Brain microvascular endothelial cell (primary cell): ENCODE results near the gene SUGP1.

Experiments
- DNase-seq: peaks from one replicate; pipeline ENCODE4 v3.0.0-alpha.2; 2020
- H3K27ac ChIP-seq: fragments of 250-450 bp; sonication (Bioruptor Pico); 2 replicates; pipeline ENCODE4 v1.5.1; 2020; ENCODE audit warnings: mild to moderate bottlenecking, moderate library complexity
- H3K27me3 ChIP-seq: fragments of 250-450 bp; sonication (Bioruptor Pico); replicated peaks from 2 replicates; pipeline ENCODE4 v1.5.1; 2020; ENCODE audit warnings: mild to moderate bottlenecking
- H3K36me3 ChIP-seq: fragments of 250-450 bp; sonication (Bioruptor Pico); replicated peaks from 2 replicates; pipeline ENCODE4 v1.5.1; 2020; ENCODE audit warnings: mild to moderate bottlenecking
- H3K4me3 ChIP-seq: 2 replicates; pipeline ENCODE4 v1.5.1; 2011; ENCODE audit warnings: low read depth, mild to moderate bottlenecking, control low read depth, low read length, moderate library complexity
- in situ Hi-C: cut with HindIII; loops from 2 replicates; pipeline ENCODE4 v1.10.0; 2017; ENCODE audit warnings: low sequenced_read_pairs, low pct_ligation_motif_present
- TF ChIP-seq, protein P1 (sequence below): IDR thresholded peaks from 2 replicates; pipeline ENCODE4 v1.5.1; 2011; ENCODE audit warnings: low read depth, mild to moderate bottlenecking, moderate library complexity, low read length, control low read depth, inconsistent platforms; ENCODE audit errors: missing control alignments

SUGP1 gene

GRCh38 chr19:19269952-19270694 is 50.2 kb downstream of the SUGP1 start:
- TF ChIP-seq, protein P1, sequence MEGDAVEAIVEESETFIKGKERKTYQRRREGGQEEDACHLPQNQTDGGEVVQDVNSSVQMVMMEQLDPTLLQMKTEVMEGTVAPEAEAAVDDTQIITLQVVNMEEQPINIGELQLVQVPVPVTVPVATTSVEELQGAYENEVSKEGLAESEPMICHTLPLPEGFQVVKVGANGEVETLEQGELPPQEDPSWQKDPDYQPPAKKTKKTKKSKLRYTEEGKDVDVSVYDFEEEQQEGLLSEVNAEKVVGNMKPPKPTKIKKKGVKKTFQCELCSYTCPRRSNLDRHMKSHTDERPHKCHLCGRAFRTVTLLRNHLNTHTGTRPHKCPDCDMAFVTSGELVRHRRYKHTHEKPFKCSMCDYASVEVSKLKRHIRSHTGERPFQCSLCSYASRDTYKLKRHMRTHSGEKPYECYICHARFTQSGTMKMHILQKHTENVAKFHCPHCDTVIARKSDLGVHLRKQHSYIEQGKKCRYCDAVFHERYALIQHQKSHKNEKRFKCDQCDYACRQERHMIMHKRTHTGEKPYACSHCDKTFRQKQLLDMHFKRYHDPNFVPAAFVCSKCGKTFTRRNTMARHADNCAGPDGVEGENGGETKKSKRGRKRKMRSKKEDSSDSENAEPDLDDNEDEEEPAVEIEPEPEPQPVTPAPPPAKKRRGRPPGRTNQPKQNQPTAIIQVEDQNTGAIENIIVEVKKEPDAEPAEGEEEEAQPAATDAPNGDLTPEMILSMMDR: no peak
- DNase-seq: no peak
- in situ Hi-C loops: no loop called here
- H3K36me3 ChIP-seq: no peaks in the 10 kb centered on the region
- H3K27me3 ChIP-seq: no peaks in the 10 kb centered on the region
- no peak overlapping the region for H3K27ac ChIP-seq
- no peak overlapping the region for H3K4me3 ChIP-seq

DNA sequence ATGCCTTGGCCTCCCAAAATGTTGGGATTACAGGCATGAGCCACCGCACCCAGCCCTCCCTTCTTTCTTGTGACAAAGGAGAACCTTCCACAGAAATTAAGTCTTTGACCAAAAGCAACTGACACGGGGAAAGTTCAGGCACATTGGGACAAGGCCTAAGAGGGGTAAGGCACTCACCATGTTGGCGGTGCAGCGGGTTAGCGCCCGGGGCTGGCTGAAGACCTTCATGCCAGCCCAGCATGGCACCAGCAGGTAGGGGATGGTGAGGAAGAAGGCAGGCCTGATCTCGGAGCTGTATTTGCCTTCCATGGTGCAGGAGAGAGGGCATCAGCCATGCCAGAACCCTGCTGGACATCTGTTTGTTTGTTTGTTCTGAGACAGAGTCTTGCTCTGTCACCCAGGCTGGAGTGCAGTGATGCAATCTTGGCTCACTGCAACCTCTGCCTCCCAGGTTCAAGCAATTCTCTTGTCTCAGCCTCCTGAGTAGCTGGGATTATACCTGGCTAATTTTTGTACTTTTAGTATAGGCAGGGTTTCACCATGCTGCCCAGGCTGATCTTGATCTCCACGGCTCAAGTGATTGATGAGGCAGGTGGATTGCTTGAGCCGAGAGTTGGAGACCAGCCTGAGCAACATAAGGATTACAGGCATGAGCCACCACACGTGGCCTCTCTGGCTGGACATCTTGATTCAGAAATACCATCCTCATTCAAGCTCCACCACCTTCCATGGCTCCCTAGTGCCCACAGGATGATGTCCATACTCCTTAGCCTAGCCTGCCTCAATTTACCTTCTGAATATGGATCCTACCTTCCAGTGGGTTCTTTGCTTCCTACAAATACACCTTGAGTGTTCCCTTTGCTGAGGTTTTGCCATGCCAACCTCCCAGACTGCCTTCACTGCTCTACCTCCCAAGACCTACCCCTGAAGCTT is 51.6 kb downstream of the SUGP1 start:
- DNase-seq: no peak
- Histone ChIP-seq H3K36me3 (no peaks in the 10 kb centered on the region), H3K4me3 (no peak overlapping the region), H3K27ac (no peak overlapping the region), H3K27me3 (no peaks in the 10 kb centered on the region)
- TF ChIP-seq, protein P1: no peak
- in situ Hi-C loops: no loop called here

GRCh38 chr19:19267305-19267704 is 53.0 kb downstream of the SUGP1 start:
- Histone ChIP-seq H3K27ac (no peak overlapping the region), H3K27me3 (peaks cover 11% of the 10 kb centered on the region), H3K4me3 (no peak overlapping the region), H3K36me3 (no peaks in the 10 kb centered on the region)
- TF ChIP-seq, protein P1: no peak
- in situ Hi-C loops: no loop called here
- no peak for DNase-seq

GRCh38 chr19:19263886-19264487 is 56.3 kb downstream of the SUGP1 start:
- Histone ChIP-seq H3K27me3 (peaks cover 22% of the 10 kb centered on the region), H3K36me3 (no peaks in the 10 kb centered on the region), H3K4me3 (no peak overlapping the region), H3K27ac (no peak overlapping the region)
- DNase-seq: no peak
- TF ChIP-seq, protein P1: no peak
- in situ Hi-C loops: no loop called here

DNA sequence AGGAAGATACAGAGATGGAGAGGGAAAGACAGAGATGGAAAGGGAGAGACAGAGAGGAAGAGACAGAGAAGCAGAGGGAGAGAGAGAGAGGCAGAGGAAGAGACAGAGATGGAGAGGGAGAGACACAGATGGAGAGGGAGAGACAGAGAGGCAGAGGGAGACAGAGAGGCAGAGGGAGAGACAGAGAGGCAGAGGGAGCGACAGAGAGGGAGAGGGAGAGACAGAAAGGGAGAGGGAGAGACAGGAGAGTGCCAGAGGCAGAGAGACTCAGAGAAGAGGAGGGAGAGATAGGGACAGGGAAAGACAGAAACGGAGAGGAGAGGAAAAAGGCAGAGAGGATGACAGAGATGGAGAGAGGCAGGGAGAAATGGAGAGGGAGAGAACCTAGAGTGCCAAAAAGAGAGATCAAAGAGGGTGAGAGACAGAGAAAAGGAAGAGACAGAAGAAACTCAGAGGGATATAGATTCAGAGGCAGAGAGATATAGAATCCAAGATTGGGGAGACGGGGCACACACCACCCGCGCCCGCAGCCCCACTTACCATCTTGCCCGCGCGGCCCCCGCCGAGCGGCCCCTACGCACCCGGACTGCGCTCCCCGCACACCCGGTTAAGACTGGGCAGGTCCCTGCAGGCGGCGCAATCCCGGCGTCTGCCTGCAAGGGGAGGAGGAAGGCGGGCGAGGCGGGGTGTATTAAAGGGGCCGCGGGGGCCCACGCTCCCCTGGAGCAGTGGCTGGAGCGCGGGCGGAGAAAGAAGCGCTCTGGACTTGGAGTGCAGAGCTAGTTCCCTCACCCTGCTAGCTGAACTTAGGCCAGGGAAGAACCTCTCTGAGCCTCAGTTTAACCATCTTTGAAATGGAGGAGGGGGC is 57.9 kb downstream of the SUGP1 start:
- no peaks in the 10 kb centered on the region for H3K36me3 ChIP-seq
- TF ChIP-seq, protein P1: no peak
- DNase-seq: no peak
- peaks cover 22% of the 10 kb centered on the region for H3K27me3 ChIP-seq
- in situ Hi-C loops: no loop called here
- no peak overlapping the region for H3K27ac ChIP-seq
- no peak overlapping the region for H3K4me3 ChIP-seq
